Progenitor cell of endocrine pancreas (in vitro differentiated cells): ENCODE measurements around the gene AKAP8L. TPM values are rescaled to one million over a fixed set of nuclear protein-coding genes. Genes with fewer than 3 reads are reported as not detected.

Experiments
- DNase-seq: peaks from one replicate; pipeline ENCODE4 v3.0.0; 2021; ENCODE audit warnings: low spot score; ENCODE audit not compliant: unreplicated experiment
- H3K27ac Mint-ChIP-seq: 2 replicates; pipeline ENCODE4 v1.8.0; 2021; ENCODE audit warnings: mild to moderate bottlenecking, moderate library complexity, mixed read lengths
- H3K27me3 Mint-ChIP-seq: 2 replicates; pipeline ENCODE4 v1.8.0; 2021; ENCODE audit warnings: mixed read lengths
- H3K36me3 Mint-ChIP-seq: 2 replicates; pipeline ENCODE4 v1.8.0; 2022; ENCODE audit warnings: mixed read lengths; ENCODE audit not compliant: insufficient read depth
- H3K4me1 Mint-ChIP-seq: 2 replicates; pipeline ENCODE4 v1.8.0; 2021; ENCODE audit warnings: low read depth, mixed read lengths
- H3K4me3 Mint-ChIP-seq: 2 replicates; pipeline ENCODE4 v1.8.0; 2021; ENCODE audit warnings: low read depth, mild to moderate bottlenecking, moderate library complexity, mixed read lengths
- H3K9me3 Mint-ChIP-seq: 2 replicates; pipeline ENCODE4 v1.8.0; 2021; ENCODE audit warnings: low read depth, mixed read lengths
- microRNA-seq: library from miRNA; unstranded; fragments of <30 nt; microRNA quantifications from one replicate; pipeline ENCODE4 v1.1.0, GENCODE V29; 2020; ENCODE audit warnings: borderline number of aligned reads; ENCODE audit not compliant: unreplicated experiment
- total RNA-seq: library from RNA; stranded (reverse); gene quantifications from 2 replicates; pipeline ENCODE4 v1.2.1, GENCODE V29; 2021
- TF ChIP-seq, protein P1 (sequence below): fragments of 200-600 bp; sonication (generic); IDR thresholded peaks from one replicate; pipeline ENCODE4 v1.5.0; 2021; ENCODE audit warnings: antibody characterized with exemption, mild to moderate bottlenecking; ENCODE audit not compliant: unreplicated experiment

The AKAP8L gene
- total RNA-seq, 1 donor from 2014 or later, result 228 TPM

DNA sequence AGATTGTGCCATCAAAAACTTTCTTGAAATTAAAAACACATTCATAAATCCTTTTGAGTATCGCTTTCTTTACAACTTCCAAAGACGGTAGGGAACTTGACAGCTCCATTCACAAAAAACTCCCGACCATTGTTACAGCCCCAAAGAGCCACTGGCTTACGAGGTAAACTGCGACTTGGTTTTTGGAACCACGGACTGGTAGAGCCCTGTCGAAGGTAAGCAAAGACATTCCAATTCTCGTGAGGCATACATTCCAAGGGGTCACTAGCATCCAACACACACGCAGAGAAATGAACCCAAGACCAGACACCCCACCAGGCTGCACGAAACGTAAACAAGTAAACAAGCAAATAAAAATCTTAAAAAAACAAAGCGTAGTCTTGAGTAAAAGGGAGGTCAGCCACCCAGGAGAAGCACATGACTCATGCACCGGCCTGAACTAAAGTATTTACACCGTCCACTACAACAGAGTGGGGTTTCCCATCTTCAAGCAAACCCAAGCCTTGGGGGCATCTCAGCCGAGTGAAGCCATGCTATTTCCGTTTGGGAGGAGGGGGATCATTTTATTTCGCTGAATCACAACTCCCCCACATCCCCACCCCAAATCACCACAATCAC lies 87.9 kb downstream of the AKAP8L start:
- no peaks in the 10 kb centered on the region for H3K9me3 Mint-ChIP-seq
- TF ChIP-seq, protein P1, sequence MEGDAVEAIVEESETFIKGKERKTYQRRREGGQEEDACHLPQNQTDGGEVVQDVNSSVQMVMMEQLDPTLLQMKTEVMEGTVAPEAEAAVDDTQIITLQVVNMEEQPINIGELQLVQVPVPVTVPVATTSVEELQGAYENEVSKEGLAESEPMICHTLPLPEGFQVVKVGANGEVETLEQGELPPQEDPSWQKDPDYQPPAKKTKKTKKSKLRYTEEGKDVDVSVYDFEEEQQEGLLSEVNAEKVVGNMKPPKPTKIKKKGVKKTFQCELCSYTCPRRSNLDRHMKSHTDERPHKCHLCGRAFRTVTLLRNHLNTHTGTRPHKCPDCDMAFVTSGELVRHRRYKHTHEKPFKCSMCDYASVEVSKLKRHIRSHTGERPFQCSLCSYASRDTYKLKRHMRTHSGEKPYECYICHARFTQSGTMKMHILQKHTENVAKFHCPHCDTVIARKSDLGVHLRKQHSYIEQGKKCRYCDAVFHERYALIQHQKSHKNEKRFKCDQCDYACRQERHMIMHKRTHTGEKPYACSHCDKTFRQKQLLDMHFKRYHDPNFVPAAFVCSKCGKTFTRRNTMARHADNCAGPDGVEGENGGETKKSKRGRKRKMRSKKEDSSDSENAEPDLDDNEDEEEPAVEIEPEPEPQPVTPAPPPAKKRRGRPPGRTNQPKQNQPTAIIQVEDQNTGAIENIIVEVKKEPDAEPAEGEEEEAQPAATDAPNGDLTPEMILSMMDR, result no peak
- no peaks in the 10 kb centered on the region for H3K27me3 Mint-ChIP-seq
- H3K4me1 Mint-ChIP-seq, result peaks cover 34% of the 10 kb centered on the region
- DNase-seq, result no peak
- peak overlapping the region; percentile 98 for H3K27ac Mint-ChIP-seq
- H3K36me3 Mint-ChIP-seq, result no peaks in the 10 kb centered on the region
- H3K4me3 Mint-ChIP-seq, result peak overlapping the region; percentile 98

Small RNA genes lying within 50 kb of the gene (microRNA-seq; reads per million reads assigned to microRNA genes)
- not detected for gene MIR1470

Other genes with a start within 250 kb of the AKAP8L start
- 201 and 203 TPM in 2 replicates for gene NOTCH3, start 218.0 kb downstream of the AKAP8L start, total RNA-seq
- 7.1 and 7.8 TPM in 2 replicates for gene EPHX3, start 186.5 kb downstream of the AKAP8L start, total RNA-seq
- gene BRD4, start 86.4 kb downstream of the AKAP8L start, total RNA-seq, result 144 and 148 TPM in 2 replicates
- 44.0 and 51.9 TPM in 2 replicates for gene AKAP8, start 39.2 kb downstream of the AKAP8L start, total RNA-seq
- 60.6 and 61.6 TPM in 2 replicates for gene WIZ, start 31.0 kb upstream of the AKAP8L start, total RNA-seq
- not detected in 2 replicates for gene RASAL3, start 45.6 kb upstream of the AKAP8L start, total RNA-seq
- not detected in 2 replicates for gene PGLYRP2, start 60.5 kb upstream of the AKAP8L start, total RNA-seq
- not detected in 2 replicates for gene CYP4F22, start 89.5 kb upstream of the AKAP8L start, total RNA-seq
- not detected in 2 replicates for gene CYP4F8, start 196.2 kb upstream of the AKAP8L start, total RNA-seq
- not detected in 2 replicates for gene CYP4F3, start 221.9 kb upstream of the AKAP8L start, total RNA-seq